ENCODE measurements around the gene FLAD1.

- TF ChIP-seq CTCF (IDR thresholded peaks at IDR 0.05) (peak in 1 of 4 experiments; percentile 26), POLR2A (IDR thresholded peaks at IDR 0.05) (no peak)
Observed at GRCh38 chr1:154982897-154983648, at the start of gene FLAD1.
